PC-3 (cell line): ENCODE data around the gene AP4E1. TPM values are rescaled to one million over a fixed set of nuclear protein-coding genes. Genes with fewer than 3 reads are reported as not detected.

ENCODE experiments used
- ATAC-seq: fragments of 200-7000 bp; cut with Tn5 transposase; 2 replicates; pipeline ENCODE4 v1.9.1; 2020; ENCODE audit warnings: mild to moderate bottlenecking, moderate library complexity
- BruUV-seq: library from RNA; stranded (reverse); fragments of 400-500 nt; replicated peaks from 2 replicates; lab custom pipeline; 2021; lab: Mats Ljungman, UMichigan
- CTCF ChIA-PET: fragments of 300-600 bp; sonication (Branson Sonifier 250); formaldehyde crosslinking; loops from one replicate; lab custom pipeline; 2022; ENCODE audit warnings: antibody characterized with exemption; lab: Charles Lee
- POLR2A ChIA-PET: fragments of 300-600 bp; sonication (Branson Sonifier 250); formaldehyde crosslinking; loops from one replicate; lab custom pipeline; 2022; ENCODE audit warnings: antibody characterized with exemption; ENCODE audit not compliant: unreplicated experiment; lab: Charles Lee
- DNase-seq: peaks from one replicate; pipeline ENCODE4 v3.0.0-alpha.2; 2015
- H2AFZ ChIP-seq: fragments of 300-600 bp; sonication (generic); 2 replicates; pipeline ENCODE4 v1.6.0; 2016; ENCODE audit warnings: antibody characterized with exemption, low read length
- H3F3A ChIP-seq: fragments of 300-600 bp; sonication (generic); one replicate; pipeline ENCODE4 v1.6.0; 2017; ENCODE audit warnings: antibody characterized with exemption, low read length, control low read depth, mild to moderate bottlenecking; ENCODE audit not compliant: unreplicated experiment
- H3K27ac ChIP-seq: fragments of 300-600 bp; sonication (generic); 2 replicates; pipeline ENCODE4 v1.5.1; 2016; ENCODE audit warnings: mild to moderate bottlenecking, low read length
- H3K27me3 ChIP-seq: fragments of 300-600 bp; sonication (generic); 2 replicates; pipeline ENCODE4 v1.6.1; 2016; ENCODE audit warnings: low read length, mixed read lengths
- H3K36me3 ChIP-seq: fragments of 300-600 bp; sonication (generic); 2 replicates; pipeline ENCODE4 v1.6.1; 2016; ENCODE audit warnings: low read depth, mixed run types, low read length, mixed read lengths
- H3K4me1 ChIP-seq: fragments of 300-600 bp; sonication (generic); 2 replicates; pipeline ENCODE4 v1.5.1; 2016; ENCODE audit warnings: low read length; ENCODE audit not compliant: insufficient read depth
- H3K4me2 ChIP-seq: fragments of 300-600 bp; sonication (generic); 2 replicates; pipeline ENCODE4 v1.6.0; 2016; ENCODE audit warnings: low read length
- H3K4me3 ChIP-seq: fragments of 300-600 bp; sonication (generic); 2 replicates; pipeline ENCODE4 v1.5.1; 2016; ENCODE audit warnings: mild to moderate bottlenecking, low read length, mixed read lengths
- H3K79me2 ChIP-seq: fragments of 300-600 bp; sonication (generic); 2 replicates; pipeline ENCODE4 v1.6.1; 2017; ENCODE audit warnings: low read length, mixed read lengths
- H3K9ac ChIP-seq: fragments of 300-600 bp; sonication (generic); 2 replicates; pipeline ENCODE4 v1.6.0; 2016; ENCODE audit warnings: mild to moderate bottlenecking, low read length
- H3K9me2 ChIP-seq: fragments of 300-600 bp; sonication (generic); replicated peaks from 2 replicates; pipeline ENCODE4 v1.6.1; 2016; ENCODE audit warnings: mixed run types, low read length, mixed read lengths
- H3K9me3 ChIP-seq: fragments of 300-600 bp; sonication (generic); 2 replicates; pipeline ENCODE4 v1.6.1; 2016; ENCODE audit warnings: low read length, mixed read lengths
- H4K20me1 ChIP-seq: fragments of 300-600 bp; sonication (generic); 2 replicates; pipeline ENCODE4 v1.6.1; 2016; ENCODE audit warnings: low read length, mixed read lengths
- CTCF ChIP-seq: fragments of 300-600 bp; sonication (generic); conservative IDR thresholded peaks from 2 replicates; pipeline ENCODE4 v1.5.1; 2017; ENCODE audit warnings: antibody characterized with exemption, low read depth, mild to moderate bottlenecking, low read length
- EZH2 ChIP-seq: fragments of 300-600 bp; sonication (generic); IDR thresholded peaks from one replicate; pipeline ENCODE4 v1.6.1; 2017; ENCODE audit warnings: antibody characterized with exemption, mild to moderate bottlenecking, low read length; ENCODE audit not compliant: unreplicated experiment
- EZH2phosphoT487 ChIP-seq: fragments of 300-600 bp; sonication (generic); IDR thresholded peaks from 2 replicates; pipeline ENCODE4 v1.6.1; 2018; ENCODE audit warnings: mild to moderate bottlenecking, antibody characterized with exemption, low read length, borderline replicate concordance
- intact Hi-C: fragments of 100-400 bp; cut with micrococcal nuclease; formaldehyde crosslinking; loops from 2 replicates; pipeline ENCODE4 v1.9.0; 2023
- total RNA-seq: library from RNA; depleted of rRNA; stranded (reverse); fragments of >200 nt; gene quantifications from 2 replicates; pipeline ENCODE4 v1.2.3, GENCODE V29; 2014

The AP4E1 gene
- total RNA-seq, 1 experiment from 2014 or later: 6.0 TPM

GRCh38 chr15:50925281-50925680 lies 16.8 kb downstream of the AP4E1 start:
- no peak for ATAC-seq
- no peaks in the 10 kb centered on the region for H3K79me2 ChIP-seq
- peaks cover 4% of the 10 kb centered on the region; the same call in 1 of the 2 replicates for H3K36me3 ChIP-seq
- POLR2A ChIA-PET: no interaction called here
- H3K9me3 ChIP-seq: no peaks in the 10 kb centered on the region
- H3K9me2 ChIP-seq: no peaks in the 10 kb centered on the region
- CTCF ChIA-PET: no interaction called here
- TF ChIP-seq EZH2 (no peak), CTCF (no peak), EZH2phosphoT487 (no peak)
- no peak overlapping the region for H3K4me2 ChIP-seq
- no peak overlapping the region for H3K27ac ChIP-seq
- H3K4me1 ChIP-seq: no peaks in the 10 kb centered on the region
- no TSS peak for BruUV-seq
- intact Hi-C loops: no loop called here
- DNase-seq: no peak
- H2AFZ ChIP-seq: no peak overlapping the region
- H3K4me3 ChIP-seq: no peak overlapping the region
- H4K20me1 ChIP-seq: no peaks in the 10 kb centered on the region
- no peak overlapping the region for H3K9ac ChIP-seq
- no peaks in the 10 kb centered on the region for H3F3A ChIP-seq
- H3K27me3 ChIP-seq: no peaks in the 10 kb centered on the region

DNA sequence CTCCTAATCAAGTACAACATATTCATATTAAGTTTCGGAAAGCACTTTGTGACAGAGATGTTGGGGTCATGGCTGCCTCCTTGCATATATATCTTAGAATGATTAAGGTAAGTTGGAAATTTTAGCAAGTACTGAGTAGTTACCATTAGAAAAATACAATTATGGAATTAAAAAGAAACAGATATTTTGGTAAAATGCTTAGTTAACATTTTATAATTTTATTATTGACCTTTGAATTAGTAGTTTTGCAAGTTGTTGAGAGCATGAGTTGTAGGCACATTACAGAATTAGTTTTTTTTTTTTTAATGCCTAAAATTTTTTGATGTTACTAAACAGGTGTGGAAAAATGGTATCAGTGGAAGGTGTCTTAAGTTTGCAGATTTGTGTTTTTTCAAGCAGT lies 20.6 kb downstream of the AP4E1 start:
- Histone ChIP-seq H3K27me3 (no peaks in the 10 kb centered on the region), H3K4me3 (no peak overlapping the region), H3K9me3 (no peaks in the 10 kb centered on the region), H3K9ac (no peak overlapping the region), H3K4me2 (no peak overlapping the region), H3K27ac (no peak overlapping the region), H3K36me3 (peaks cover 4% of the 10 kb centered on the region; the same call in 1 of the 2 replicates), H2AFZ (no peak overlapping the region), H3F3A (no peaks in the 10 kb centered on the region), H3K4me1 (no peaks in the 10 kb centered on the region), H4K20me1 (no peaks in the 10 kb centered on the region), H3K79me2 (no peaks in the 10 kb centered on the region), H3K9me2 (no peaks in the 10 kb centered on the region)
- BruUV-seq: no TSS peak
- ChIA-PET POLR2A (no interaction called here), CTCF (no interaction called here)
- DNase-seq (no peak), ATAC-seq (no peak)
- TF ChIP-seq EZH2 (no peak), CTCF (no peak), EZH2phosphoT487 (no peak)
- intact Hi-C loops: no loop called here

DNA sequence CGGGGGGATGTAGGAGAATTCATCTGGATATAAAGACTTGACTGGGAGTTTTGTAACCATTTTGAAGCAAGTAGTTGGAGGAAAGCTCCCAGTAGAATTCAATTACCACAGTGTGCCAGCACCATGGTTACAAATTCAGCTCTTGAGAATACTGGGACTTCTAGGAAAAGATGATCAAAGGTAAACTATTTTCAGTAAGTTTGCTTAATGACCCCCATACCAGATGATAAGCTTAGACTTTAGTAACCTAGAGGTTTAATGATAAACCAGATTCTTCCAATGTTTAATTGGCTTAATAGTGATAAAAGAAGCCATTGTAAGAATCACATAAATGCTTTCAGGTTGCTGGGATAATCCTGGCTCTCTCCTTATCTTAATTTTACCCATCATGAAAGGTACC lies 22.3 kb downstream of the AP4E1 start:
- no peaks in the 10 kb centered on the region for H3K9me2 ChIP-seq
- no peaks in the 10 kb centered on the region for H3K4me1 ChIP-seq
- POLR2A ChIA-PET: no interaction called here
- H3K27ac ChIP-seq: no peak overlapping the region
- TF ChIP-seq CTCF (no peak), EZH2phosphoT487 (no peak), EZH2 (no peak)
- no peak overlapping the region for H3K4me3 ChIP-seq
- DNase-seq: no peak
- H3K9ac ChIP-seq: no peak overlapping the region
- no peaks in the 10 kb centered on the region for H3K9me3 ChIP-seq
- H3K4me2 ChIP-seq: no peak overlapping the region
- ATAC-seq: no peak
- CTCF ChIA-PET: no interaction called here
- H2AFZ ChIP-seq: no peak overlapping the region
- no peaks in the 10 kb centered on the region for H3F3A ChIP-seq
- no peaks in the 10 kb centered on the region for H4K20me1 ChIP-seq
- H3K79me2 ChIP-seq: no peaks in the 10 kb centered on the region
- BruUV-seq: no TSS peak
- no peaks in the 10 kb centered on the region for H3K27me3 ChIP-seq
- peaks cover 5% of the 10 kb centered on the region; the same call in 1 of the 2 replicates for H3K36me3 ChIP-seq
- intact Hi-C loops: no loop called here
